ENCODE measurements around the gene RBM10. TPM values are rescaled to one million over a fixed set of nuclear protein-coding genes. Genes with fewer than 3 reads are reported as not detected.

Gene RBM10
- 33.9 TPM for total RNA-seq

GRCh38 chrX:47144626-47145394 is at the start of gene RBM10, which contains the start of gene NDUFB11:
Gene RBM10 (plus strand): TSS chrX:47145221. CDS start chrX:47147482, 2,261 bp downstream.
Gene NDUFB11 (minus strand): TSS chrX:47144702. CDS start chrX:47144679, 23 bp downstream.

GRCh38 chrX:47193475-47194193 is 48.6 kb downstream of the RBM10 start, which contains the start of gene UBA1:
Gene UBA1 (plus strand): TSS chrX:47193829. CDS start chrX:47198803, 4,974 bp downstream.

GRCh38 chrX:47218280-47218919 is 73.4 kb downstream of the RBM10 start, which contains the start of gene CDK16:
Gene CDK16 (plus strand): TSS chrX:47218681. CDS start chrX:47223558, 4,877 bp downstream.

GRCh38 chrX:47232803-47233332 is 87.8 kb downstream of the RBM10 start, which contains the start of gene USP11:
Gene USP11 (plus strand): TSS chrX:47233009. CDS start chrX:47233044, 35 bp downstream.

Small RNA genes lying within 50 kb of the gene (small RNA-seq; reads per million reads assigned to genes)
- gene RNU12-2P: 1.6 reads per million, percentile 84 among the genes with 10 or more reads in this experiment

Other genes starting within 250 kb of the RBM10 start
- 9.5 TPM for gene JADE3, start 232.8 kb upstream of the RBM10 start, total RNA-seq
- 5.8 TPM for gene RGN, start 66.8 kb upstream of the RBM10 start, total RNA-seq
- gene NDUFB11, start 519 bp upstream of the RBM10 start, total RNA-seq: 64.1 TPM
- 134 TPM for gene UBA1, start 48.6 kb downstream of the RBM10 start, total RNA-seq
- 96.2 TPM for gene CDK16, start 73.5 kb downstream of the RBM10 start, total RNA-seq
- gene USP11, start 87.8 kb downstream of the RBM10 start, total RNA-seq: 183 TPM
- gene ZNF157, start 225.4 kb downstream of the RBM10 start, total RNA-seq: 5.1 TPM

All from diencephalon (tissue), 1 donor.